ENCODE data around the gene RHBG. TPM values are rescaled to one million over a fixed set of nuclear protein-coding genes. Genes with fewer than 3 reads are reported as not detected.
"Not testable (repeated sequence)": the region's sequence is repeated elsewhere in the genome, so short reads cannot be mapped to it uniquely, and the experiment has no call there.

The RHBG gene
- total RNA-seq, 2 experiments from 2014 or later: not detected

DNA sequence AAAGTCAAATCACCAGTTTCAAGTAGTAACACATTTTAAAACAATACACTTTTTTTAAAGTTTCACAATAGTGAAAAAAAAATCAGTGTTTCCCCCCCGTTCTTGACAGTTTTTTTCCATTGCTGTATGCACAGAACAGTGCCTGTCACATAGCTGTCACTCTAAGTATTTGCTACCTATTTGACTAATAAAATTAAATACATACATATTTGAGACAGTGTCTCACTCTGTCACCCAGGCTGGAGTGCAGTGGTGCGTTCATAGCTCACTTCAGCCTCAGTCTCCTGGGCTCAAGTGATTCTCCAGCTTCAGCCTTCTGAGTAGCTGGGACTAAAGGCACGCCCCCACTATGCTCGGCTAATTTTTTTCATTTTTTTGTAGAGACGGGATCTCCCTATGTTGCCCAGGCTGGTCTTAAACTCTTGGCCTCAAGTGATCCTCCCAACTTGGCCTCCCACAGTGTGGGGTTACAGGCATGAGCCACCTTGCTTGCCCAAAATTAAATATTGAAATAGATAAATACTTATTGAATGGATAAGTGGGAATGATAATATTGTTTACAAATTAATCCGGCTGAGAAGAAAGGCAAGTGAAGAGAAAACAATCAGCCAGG lies 12.6 kb upstream of the RHBG start:
- no peaks in the 10 kb centered on the region for H3K36me3 Mint-ChIP-seq
- no peak overlapping the region for H3K27ac Mint-ChIP-seq
- peaks cover 9% of the 10 kb centered on the region for H3K4me1 Mint-ChIP-seq
- H3K9me3 Mint-ChIP-seq: no peaks in the 10 kb centered on the region
- H3K27me3 Mint-ChIP-seq: peaks cover 46% of the 10 kb centered on the region
- no peak overlapping the region for H3K4me3 Mint-ChIP-seq
- DNase-seq: no peak

GRCh38 chr1:156356875-156357534 lies 12.0 kb upstream of the RHBG start:
- Mint-ChIP-seq H3K4me3 (no peak overlapping the region), H3K27ac (no peak overlapping the region), H3K9me3 (no peaks in the 10 kb centered on the region), H3K4me1 (peaks cover 9% of the 10 kb centered on the region), H3K36me3 (no peaks in the 10 kb centered on the region), H3K27me3 (peaks cover 46% of the 10 kb centered on the region)
- peak; percentile 66 for DNase-seq

DNA sequence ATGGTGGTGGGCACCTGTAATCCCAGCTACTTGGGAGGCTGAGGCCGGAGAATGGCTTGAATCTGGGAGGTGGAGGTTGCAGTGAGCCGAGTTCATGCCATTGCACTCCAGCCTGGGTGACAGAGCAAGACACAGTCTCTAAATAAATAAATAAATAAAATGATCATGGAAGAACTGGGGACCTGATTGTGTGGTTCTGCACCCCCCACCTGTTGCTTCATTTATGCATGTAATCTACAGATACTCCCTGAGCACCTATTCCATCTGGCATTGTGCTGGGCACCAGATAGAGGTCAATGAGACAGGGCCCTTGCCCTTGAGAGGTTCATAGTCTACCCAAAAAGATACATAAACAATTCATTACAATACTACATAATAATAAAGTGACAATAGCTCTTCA lies 11.0 kb upstream of the RHBG start:
- peaks cover 9% of the 10 kb centered on the region for H3K4me1 Mint-ChIP-seq
- H3K27ac Mint-ChIP-seq: no peak overlapping the region
- peaks cover 46% of the 10 kb centered on the region for H3K27me3 Mint-ChIP-seq
- DNase-seq: no peak
- H3K4me3 Mint-ChIP-seq: no peak overlapping the region
- no peaks in the 10 kb centered on the region for H3K9me3 Mint-ChIP-seq
- no peaks in the 10 kb centered on the region for H3K36me3 Mint-ChIP-seq

- H3K9me3 Mint-ChIP-seq: no peaks in the 10 kb centered on the region
- no peak overlapping the region for H3K4me3 Mint-ChIP-seq
- peaks cover 47% of the 10 kb centered on the region for H3K27me3 Mint-ChIP-seq
- DNase-seq: no peak
- no peak overlapping the region for H3K27ac Mint-ChIP-seq
- peaks cover 9% of the 10 kb centered on the region for H3K4me1 Mint-ChIP-seq
- no peaks in the 10 kb centered on the region for H3K36me3 Mint-ChIP-seq
Measured at GRCh38 chr1:156358641-156359040, 10.4 kb upstream of the RHBG start.

DNA sequence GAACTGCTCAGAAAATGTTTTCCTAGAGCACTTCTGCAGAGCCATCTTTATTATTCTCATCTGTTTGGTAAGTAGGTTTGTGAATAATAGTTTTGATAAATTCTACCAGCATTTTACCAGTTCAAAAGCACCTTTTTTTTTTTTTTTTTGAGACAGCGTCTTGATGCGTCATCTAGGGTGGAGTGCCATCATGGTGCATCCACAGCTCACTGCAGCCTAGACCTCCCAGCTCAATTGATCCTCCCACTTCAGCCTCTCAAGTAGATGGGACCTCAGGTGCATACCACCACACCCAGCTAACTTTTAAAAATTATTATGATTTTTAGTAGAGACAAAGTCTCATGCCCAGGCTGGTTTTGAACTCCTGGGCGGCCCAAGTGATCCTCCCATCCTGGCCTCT lies 9.8 kb upstream of the RHBG start:
- H3K27me3 Mint-ChIP-seq: peaks cover 47% of the 10 kb centered on the region

DNA sequence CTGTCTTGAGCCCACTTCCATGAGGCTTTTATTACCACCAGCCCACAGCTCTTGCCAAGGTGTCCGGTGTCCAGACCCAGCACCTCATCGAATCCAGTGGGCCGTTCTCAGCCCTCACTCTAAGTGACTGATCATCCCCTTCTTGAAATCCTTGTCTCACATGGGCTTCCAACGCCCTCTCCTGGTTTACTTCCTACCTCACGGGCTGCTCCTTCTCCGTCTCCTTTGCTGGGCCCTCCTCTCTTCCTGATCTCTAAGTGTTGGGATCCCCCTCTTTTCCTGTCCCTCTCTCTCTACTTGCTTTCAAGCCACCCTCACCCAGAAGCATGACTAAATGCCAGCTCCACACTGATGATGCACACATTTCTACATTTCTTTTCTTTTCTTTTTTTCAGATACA lies 9.0 kb upstream of the RHBG start:
- Mint-ChIP-seq H3K27me3 (peaks cover 40% of the 10 kb centered on the region), H3K4me1 (peaks cover 9% of the 10 kb centered on the region), H3K36me3 (no peaks in the 10 kb centered on the region), H3K4me3 (no peak overlapping the region), H3K9me3 (no peaks in the 10 kb centered on the region), H3K27ac (no peak overlapping the region)
- no peak for DNase-seq

More for the DNA sequence above, 9.8 kb upstream of the RHBG start:
- H3K9me3 Mint-ChIP-seq: no peaks in the 10 kb centered on the region
- H3K4me1 Mint-ChIP-seq: peaks cover 9% of the 10 kb centered on the region
- no peak overlapping the region for H3K27ac Mint-ChIP-seq
- no peak for DNase-seq
- no peak overlapping the region for H3K4me3 Mint-ChIP-seq
- no peaks in the 10 kb centered on the region for H3K36me3 Mint-ChIP-seq

DNA sequence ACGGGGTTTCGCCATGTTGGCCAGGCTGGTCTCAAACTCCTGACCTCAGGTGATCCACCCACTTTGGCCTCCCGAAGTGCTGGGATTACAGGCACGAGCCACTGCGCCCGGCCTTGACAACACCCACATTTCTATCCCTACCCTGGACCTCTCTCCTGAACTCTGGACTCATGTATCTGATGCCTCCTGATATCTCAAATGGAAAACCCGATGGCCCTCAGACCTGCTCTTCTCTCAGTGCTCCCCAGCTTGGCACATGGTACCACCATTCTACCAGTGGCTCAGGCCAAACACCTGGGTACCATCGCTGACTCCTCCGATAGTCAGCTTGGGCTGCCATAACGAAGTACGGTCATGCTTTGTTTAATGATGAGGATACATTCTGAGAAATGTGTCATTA lies 8.5 kb upstream of the RHBG start:
- Mint-ChIP-seq H3K36me3 (no peaks in the 10 kb centered on the region), H3K27ac (no peak overlapping the region), H3K9me3 (no peaks in the 10 kb centered on the region), H3K27me3 (peaks cover 42% of the 10 kb centered on the region), H3K4me1 (peaks cover 9% of the 10 kb centered on the region), H3K4me3 (no peak overlapping the region)
- DNase-seq: no peak

DNA sequence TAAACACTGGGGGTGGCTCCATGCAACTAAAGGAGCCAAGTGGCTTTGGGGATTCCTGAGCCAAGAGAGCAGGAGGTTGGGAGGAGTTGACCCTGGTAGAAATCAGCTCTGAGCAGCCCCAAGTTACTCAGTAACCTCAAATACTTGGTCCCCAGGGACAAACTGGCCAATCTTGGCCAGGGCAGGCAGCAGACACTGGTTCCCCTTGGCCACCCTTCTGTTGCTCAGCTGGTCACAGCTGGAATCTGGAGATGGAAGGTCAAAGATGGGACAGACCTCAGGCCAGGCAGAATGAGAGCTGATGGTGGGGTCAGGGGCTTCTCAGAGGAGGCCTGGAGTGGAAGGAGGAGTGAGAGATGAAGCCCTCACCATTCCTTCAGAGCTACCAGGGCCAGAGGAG lies 3.3 kb upstream of the RHBG start:
- no peak overlapping the region for H3K27ac Mint-ChIP-seq
- H3K9me3 Mint-ChIP-seq: no peaks in the 10 kb centered on the region
- DNase-seq: no peak
- H3K4me1 Mint-ChIP-seq: peaks cover 2% of the 10 kb centered on the region
- H3K27me3 Mint-ChIP-seq: peaks cover 41% of the 10 kb centered on the region
- H3K4me3 Mint-ChIP-seq: no peak overlapping the region
- no peaks in the 10 kb centered on the region for H3K36me3 Mint-ChIP-seq

GRCh38 chr1:156366378-156367166 lies 2.4 kb upstream of the RHBG start:
- H3K36me3 Mint-ChIP-seq: no peaks in the 10 kb centered on the region
- no peaks in the 10 kb centered on the region for H3K9me3 Mint-ChIP-seq

DNA sequence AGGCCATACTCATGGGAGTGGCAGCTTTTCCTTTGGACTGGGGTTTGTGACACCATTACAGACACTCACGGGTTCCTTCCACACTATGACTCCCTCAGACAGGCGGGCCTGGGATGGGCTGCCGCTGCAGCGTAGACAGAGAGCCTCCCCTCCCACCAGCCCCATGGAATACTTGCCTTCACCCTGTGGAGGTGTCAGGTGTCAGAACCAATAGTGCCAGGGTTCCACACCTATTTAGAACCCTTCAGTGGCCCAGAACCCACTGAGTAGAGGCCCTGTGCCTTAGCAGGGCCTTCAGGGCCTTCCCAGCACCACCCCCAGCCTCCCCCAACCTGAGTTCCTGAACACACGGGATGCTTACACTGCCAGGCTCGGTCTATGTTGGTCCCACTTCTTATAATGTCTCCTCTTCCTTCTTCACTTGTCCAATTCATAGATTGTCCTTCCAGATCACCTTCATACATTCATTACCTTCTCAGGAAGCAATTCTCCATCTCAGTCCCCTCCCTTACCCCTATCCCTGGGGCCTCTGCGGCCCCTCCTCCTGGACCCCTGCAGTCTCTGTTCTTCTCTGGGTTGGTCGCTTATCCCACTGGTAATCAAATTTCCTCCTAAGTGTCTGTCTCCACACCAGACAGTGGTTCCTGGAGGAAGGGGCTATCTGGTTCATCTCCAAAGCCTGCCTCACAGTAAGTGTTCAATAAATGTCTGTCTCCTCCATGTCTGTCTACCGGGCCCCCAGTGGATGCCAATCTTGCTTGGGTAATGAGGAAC lies 1.4 kb upstream of the RHBG start:
- H3K4me1 Mint-ChIP-seq: peaks cover 2% of the 10 kb centered on the region
- peaks cover 59% of the 10 kb centered on the region for H3K27me3 Mint-ChIP-seq
- no peak overlapping the region for H3K27ac Mint-ChIP-seq
- H3K4me3 Mint-ChIP-seq: no peak overlapping the region
- no peaks in the 10 kb centered on the region for H3K36me3 Mint-ChIP-seq
- no peak for DNase-seq
- H3K9me3 Mint-ChIP-seq: no peaks in the 10 kb centered on the region

More at GRCh38 chr1:156366378-156367166, 2.4 kb upstream of the RHBG start:
- Mint-ChIP-seq H3K4me1 (peaks cover 2% of the 10 kb centered on the region), H3K27me3 (peaks cover 49% of the 10 kb centered on the region), H3K27ac (no peak overlapping the region), H3K4me3 (no peak overlapping the region)
- DNase-seq: no peak

GRCh38 chr1:156368157-156368658 lies 803 bp upstream of the RHBG start:
- Mint-ChIP-seq H3K4me3 (no peak overlapping the region), H3K27ac (no peak overlapping the region)

GRCh38 chr1:156369685-156370286 lies 775 bp downstream of the RHBG start:
- not testable (repeated sequence) for H3K4me3 Mint-ChIP-seq, DNase-seq, H3K9me3 Mint-ChIP-seq, H3K36me3 Mint-ChIP-seq, H3K27ac Mint-ChIP-seq, H3K4me1 Mint-ChIP-seq
- H3K27me3 Mint-ChIP-seq: peaks cover 70% of the 10 kb centered on the region

More at GRCh38 chr1:156368157-156368658, 803 bp upstream of the RHBG start:
- Mint-ChIP-seq H3K27me3 (peaks cover 66% of the 10 kb centered on the region), H3K4me1 (peaks cover 2% of the 10 kb centered on the region), H3K9me3 (no peaks in the 10 kb centered on the region), H3K36me3 (no peaks in the 10 kb centered on the region)
- no peak for DNase-seq

DNA sequence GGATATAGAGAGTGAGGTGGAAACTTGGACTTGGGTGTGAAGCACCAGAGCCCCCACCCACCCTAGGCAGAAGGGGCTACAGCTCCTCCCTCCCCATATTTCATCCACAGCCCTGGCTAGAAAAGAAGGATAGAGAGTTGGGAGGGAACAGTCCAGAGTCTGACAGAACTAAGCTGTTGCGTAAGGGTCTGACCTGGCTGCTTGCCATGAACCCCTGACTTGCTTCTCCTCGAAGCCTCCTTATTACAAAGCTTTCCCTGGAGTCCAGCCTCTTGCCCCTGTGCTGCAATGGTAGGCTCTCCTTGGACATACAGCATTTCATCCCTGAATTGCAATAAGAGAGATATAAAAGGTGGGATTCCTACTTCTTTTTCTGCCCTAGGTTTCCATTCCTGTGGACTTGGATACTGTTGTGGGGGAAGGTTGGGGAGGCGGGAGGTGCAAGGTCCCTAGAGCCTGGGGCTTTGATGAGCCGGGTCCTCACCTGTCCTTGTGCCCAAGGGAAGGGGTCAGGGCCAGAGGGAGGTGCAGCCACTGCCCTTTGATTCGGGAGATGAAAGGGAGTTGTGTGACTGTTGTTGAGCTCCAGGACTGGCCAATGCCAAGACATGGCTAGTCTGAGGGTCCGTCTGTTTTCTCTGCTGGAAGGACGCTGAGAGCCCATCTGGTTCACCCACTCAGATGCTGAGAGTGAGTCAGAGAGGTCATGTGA lies 2.7 kb downstream of the RHBG start:
- Mint-ChIP-seq H3K4me3 (no peak overlapping the region), H3K4me1 (peaks cover 2% of the 10 kb centered on the region), H3K27me3 (peaks cover 75% of the 10 kb centered on the region), H3K36me3 (no peaks in the 10 kb centered on the region), H3K9me3 (no peaks in the 10 kb centered on the region), H3K27ac (no peak overlapping the region)
- DNase-seq: no peak

- H3K36me3 Mint-ChIP-seq: no peaks in the 10 kb centered on the region
- H3K4me1 Mint-ChIP-seq: peaks cover 2% of the 10 kb centered on the region
- H3K4me3 Mint-ChIP-seq: no peak overlapping the region
- no peaks in the 10 kb centered on the region for H3K9me3 Mint-ChIP-seq
- H3K27me3 Mint-ChIP-seq: peaks cover 75% of the 10 kb centered on the region
- DNase-seq: no peak
- no peak overlapping the region for H3K27ac Mint-ChIP-seq
Measured at GRCh38 chr1:156372265-156372586, 3.2 kb downstream of the RHBG start.

All from activated naive CD8-positive, alpha-beta T cell treated with anti-CD3 and anti-CD28 coated beads for 36 hours (primary cell).